Heart left ventricle (tissue), 16 donors: Measurements from ENCODE around the gene FNDC3B. TPM values are rescaled to one million over a fixed set of nuclear protein-coding genes. Genes with fewer than 3 reads are reported as not detected.
A peak's percentile ranks its signal among the peaks of the same experiment; 100 is the strongest.

Source experiments
- ATAC-seq, 4 donors: fragments of 200-7000 bp; cut with Tn5 transposase; one replicate each; pipeline ENCODE4 v1.9.1; 2020 to 2022; ENCODE audit warnings: moderate library complexity in 4 of 4, mild to moderate bottlenecking in 3 of 4, moderate number of reproducible peaks in 1 of 4
- DNase-seq, 5 donors: peaks; one replicate each; pipeline ENCODE4 v3.0.0-alpha.2; 2020
- H3K27ac ChIP-seq, 12 donors: fragments of 200-600 bp; sonication (generic) in 4 of 12; one replicate each; pipeline versions ENCODE4 v1.5.0 to v1.8.0; 2016 to 2022; ENCODE audit warnings: mild to moderate bottlenecking in 2 of 12
- H3K27me3 ChIP-seq, 9 donors: fragments of 200-600 bp; sonication (generic) in 2 of 9; one replicate each; pipeline versions ENCODE4 v1.5.1 to v1.8.0; 2016 to 2022; ENCODE audit warnings: mild to moderate bottlenecking in 3 of 9
- H3K36me3 ChIP-seq, 9 donors: fragments of 200-600 bp; sonication (generic) in 2 of 9; one replicate each; pipeline versions ENCODE4 v1.5.0 to v1.8.0; 2018 to 2022; ENCODE audit warnings: mild to moderate bottlenecking in 2 of 9
- H3K4me1 ChIP-seq, 12 donors: fragments of 200-600 bp; sonication (generic) in 4 of 12; one replicate each; pipeline versions ENCODE4 v1.5.0 to v1.8.0; 2016 to 2022; ENCODE audit warnings: mild to moderate bottlenecking in 3 of 12
- H3K4me3 ChIP-seq, 12 donors: fragments of 200-600 bp; sonication (generic) in 4 of 12; one replicate each; pipeline versions ENCODE4 v1.5.0 to v1.8.0; 2017 to 2022; ENCODE audit warnings: mild to moderate bottlenecking in 9 of 12, moderate library complexity in 4 of 12
- H3K9me3 ChIP-seq, 12 donors: fragments of 200-600 bp; sonication (generic) in 4 of 12; one replicate each; pipeline versions ENCODE4 v1.5.0 to v1.8.0; 2016 to 2022; ENCODE audit warnings: mild to moderate bottlenecking in 1 of 12
- CTCF ChIP-seq, 12 donors: fragments of 200-600 bp; sonication (generic) in 4 of 12; IDR thresholded peaks; one replicate each; pipeline versions ENCODE4 v1.5.0 to v1.8.0; 2018 to 2022; ENCODE audit warnings: antibody characterized with exemption in 12 of 12, mild to moderate bottlenecking in 5 of 12
- POLR2A ChIP-seq, 2 donors: fragments of 450-650 bp; IDR thresholded peaks; one replicate each; pipeline ENCODE4 v1.6.1; 2017; ENCODE audit warnings: antibody characterized with exemption in 2 of 2, mild to moderate bottlenecking in 2 of 2, moderate library complexity in 2 of 2
- WGBS, 4 donors: extraction: QIAGEN DNeasy Blood & Tissue Kit in 2 of 4; methylation state at CpG; one replicate each; pipeline versions ENCODE4 v1.1.5 to v1.1.7; 2013 to 2018; 5-methylcytosine and 5-hydroxymethylcytosine counted together
- intact Hi-C, 10 donors: fragments of 100-400 bp; cut with DNase I; formaldehyde crosslinking; loops; one replicate each; pipeline versions ENCODE4 v1.11.1 to v1.14.2; 2022
- polyA plus RNA-seq, 2 donors: library from polyadenylated mRNA; stranded (reverse); fragments of 200-250 nt; gene quantifications; one replicate each; pipeline ENCODE4 v1.2.3, GENCODE V29; 2013
- total RNA-seq, 9 donors: library from RNA; depleted of rRNA in 2 of 9; stranded (reverse); fragments of >200 nt in 2 of 9; fragmentation: NEBNext Ultra II Directional in 3 of 9; extraction: Animal tissue kit (Norgen Biotek cat#: 25700) in 3 of 9; gene quantifications; one replicate each; pipeline versions ENCODE4 v1.1.0 to v1.2.4, GENCODE V29; 2016 to 2023
- donor health status: ischemic (EF 13 %, LVEDD 7.1; RV severe dilation, severe dysfunction).
- donor health status: healthy with polysubstance abuse.
- donor health status: DM: no; HTN: yes; CAD: no.
- donor health status: DM: no; HTN: no; CAD: no.
- donor health status: ischemic (EF 25% LVEDD 6.9; RV normal size, moderate dysfunction).
- donor health status: ischemic (EF 25% LVEDD 5.7; RV mildly dilated, moderate dysfunction).
- donor health status: healthy.
- donor health status: DM: yes; HTN: yes; CAD: no.
- donor health status: ischemic (EF 35%, LVEDD 5.7; RV mildly dilated, moderate dysfunction).
- donor health status: nonischemic (EF 11% LVEDD 7.7; RV severe dilation, severe dysfunction).
- donor health status: DM: yes; HTN: yes; CAD: no.
- donor health status: PGD.
- donor health status: ischemic (EF 29% LVEDD 5.4; RV normal size, mild dysfunction).
- donor health status: nonischemic (EF 23%, LVEDD 6.1; RV moderate dilation, normal function).

The FNDC3B gene
- total and polyA plus RNA-seq, 11 donors = 9.4 to 113 (median 68.2) TPM

- Histone ChIP-seq H3K27me3 (no peaks in the 10 kb centered on the region), H3K27ac (no peak overlapping the region), H3K36me3 (peaks cover 0 to 18% (median 0%) of the 10 kb centered on the region in 9 donors), H3K4me3 (no peak overlapping the region), H3K4me1 (no peaks in the 10 kb centered on the region), H3K9me3 (no peaks in the 10 kb centered on the region)
- ATAC-seq (no peak), DNase-seq (no peak)
- TF ChIP-seq POLR2A (IDR thresholded peaks at IDR 0.05) = no peak
- TF ChIP-seq CTCF (IDR thresholded peaks at IDR 0.05) = no peak
- intact Hi-C loops = no loop called here
- 94 to 100% (median 96%) methylated on average over 2 of the region's 2 CpGs for WGBS, 4 donors
Observed at GRCh38 chr3:172405914-172406313, 366.5 kb downstream of the FNDC3B start.

GRCh38 chr3:172407872-172408271, 368.5 kb downstream of the FNDC3B start:
- H3K4me3 ChIP-seq = no peak overlapping the region
- H3K9me3 ChIP-seq = no peaks in the 10 kb centered on the region
- no peaks in the 10 kb centered on the region for H3K27me3 ChIP-seq
- no peaks in the 10 kb centered on the region for H3K4me1 ChIP-seq
- intact Hi-C loops = no loop called here
- 88 to 89% (median 89%) methylated on average over 3 of the region's 3 CpGs for WGBS, 4 donors
- TF ChIP-seq POLR2A (IDR thresholded peaks at IDR 0.05) (no peak), CTCF (IDR thresholded peaks at IDR 0.05) (no peak)
- no peak for ATAC-seq
- H3K36me3 ChIP-seq = no peaks in the 10 kb centered on the region
- no peak overlapping the region for H3K27ac ChIP-seq
- DNase-seq = no peak

- no peaks in the 10 kb centered on the region for H3K4me1 ChIP-seq
- intact Hi-C loops = no loop called here
- no peak for DNase-seq
- no peak overlapping the region for H3K4me3 ChIP-seq
- no peaks in the 10 kb centered on the region for H3K9me3 ChIP-seq
- no peaks in the 10 kb centered on the region for H3K36me3 ChIP-seq
- TF ChIP-seq POLR2A (IDR thresholded peaks at IDR 0.05) (no peak), CTCF (IDR thresholded peaks at IDR 0.05) (no peak)
- peak in 1 of 4 donors; percentile 24 for ATAC-seq
- H3K27ac ChIP-seq = no peak overlapping the region
- WGBS, 4 donors = 79 to 94% (median 86%) methylated on average over 7 to 13 of the region's 13 CpGs
- no peaks in the 10 kb centered on the region for H3K27me3 ChIP-seq
Observed at GRCh38 chr3:172410702-172411477, 371.5 kb downstream of the FNDC3B start.

DNA sequence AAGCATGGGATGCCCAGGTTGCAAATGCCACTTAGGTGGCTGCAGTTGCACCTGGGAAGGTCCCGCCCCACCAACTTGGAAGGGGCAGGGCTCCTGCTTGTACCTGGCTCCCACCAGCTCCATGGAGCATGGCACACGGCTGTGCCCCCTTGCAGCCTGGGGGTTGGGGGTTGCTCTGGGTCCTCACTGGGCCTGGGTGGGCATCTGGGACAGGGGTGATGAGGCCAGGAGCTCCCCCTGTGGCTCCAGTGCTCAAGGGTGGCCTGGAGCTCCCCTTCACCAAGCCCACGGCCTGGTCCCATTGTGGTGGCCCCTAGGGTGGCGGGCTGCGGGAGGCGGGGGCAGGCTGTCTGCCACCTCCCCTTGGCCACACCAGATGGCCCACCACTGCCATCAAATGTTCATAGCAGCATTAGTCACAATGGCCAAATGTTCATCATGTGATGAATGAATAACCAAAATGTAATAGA, 372.1 kb downstream of the FNDC3B start:
- intact Hi-C loops = no loop called here
- Histone ChIP-seq H3K4me1 (no peaks in the 10 kb centered on the region), H3K27ac (no peak overlapping the region), H3K9me3 (no peaks in the 10 kb centered on the region), H3K36me3 (no peaks in the 10 kb centered on the region), H3K27me3 (no peaks in the 10 kb centered on the region), H3K4me3 (no peak overlapping the region)
- TF ChIP-seq POLR2A (IDR thresholded peaks at IDR 0.05) (no peak), CTCF (IDR thresholded peaks at IDR 0.05) (no peak)
- DNase-seq (no peak), ATAC-seq (peak in 1 of 4 donors; percentile 16)
- 91 to 96% (median 93%) methylated on average over 4 to 6 of the region's 6 CpGs for WGBS, 4 donors
